ENCODE results near the gene CA12.
"Not testable (repeated sequence)": the region's sequence is repeated elsewhere in the genome, so short reads cannot be mapped to it uniquely, and the experiment has no call there.

Gene CA12

DNA sequence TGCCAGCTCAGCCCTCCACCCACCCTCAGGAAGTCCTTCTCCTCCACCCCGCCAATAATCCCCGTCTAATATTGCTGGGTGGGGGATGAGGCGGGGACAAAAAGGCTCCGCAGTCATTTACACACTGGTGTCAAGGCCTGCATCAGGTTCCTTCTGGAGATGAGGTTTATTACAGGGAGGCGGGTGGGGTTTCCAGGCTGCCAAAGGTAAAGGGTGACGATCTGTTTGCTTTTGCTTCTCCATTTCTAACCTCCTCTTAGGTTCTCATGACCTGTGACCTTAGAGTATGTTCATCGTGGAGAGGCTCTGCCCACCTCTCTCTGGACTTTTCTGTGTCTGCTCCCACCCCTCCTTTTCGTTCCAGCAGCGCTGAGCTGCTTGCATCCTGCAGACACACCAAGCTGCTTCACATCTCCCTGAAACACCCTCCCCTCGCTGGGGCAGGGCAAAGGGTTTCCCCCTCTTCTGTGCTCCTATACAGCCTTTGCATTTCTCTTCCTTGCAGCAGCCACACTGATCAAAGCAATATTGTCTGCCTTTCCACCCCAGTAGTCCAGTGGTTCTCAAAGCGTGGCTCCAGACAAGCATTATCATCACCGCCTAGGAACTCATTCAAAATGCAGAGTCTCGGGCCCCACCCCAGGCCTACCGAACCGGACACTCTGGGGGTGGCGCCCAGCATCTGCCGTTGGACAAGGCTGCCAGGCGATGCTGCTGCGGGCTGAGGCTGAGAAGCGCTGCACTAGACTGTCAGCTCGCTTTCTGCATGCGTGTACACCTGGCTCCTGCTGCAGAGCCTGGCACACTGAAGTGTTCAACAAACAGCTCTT, 26.6 kb downstream of the CA12 start:
- DNase-seq = peak in 1 of 2 experiments; percentile 14

DNA sequence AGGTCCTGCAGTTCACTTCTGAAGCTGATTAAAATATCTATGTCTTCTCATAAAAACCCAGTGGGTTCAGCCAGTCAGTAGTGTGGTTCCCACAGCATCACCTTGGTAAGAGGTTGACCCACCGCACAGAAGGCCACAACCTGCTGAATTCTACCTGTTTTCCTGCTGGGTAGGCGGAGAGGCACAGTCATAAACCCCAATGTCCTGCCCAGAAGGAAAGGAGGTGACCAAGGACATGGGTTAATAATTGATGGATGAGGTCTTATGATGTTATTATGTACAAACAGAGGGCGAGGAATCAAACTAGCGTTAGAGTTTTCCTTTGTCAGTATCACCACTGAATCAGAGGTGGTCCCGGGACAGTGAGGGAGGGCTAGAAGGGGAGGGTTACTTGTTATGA, 27.8 kb downstream of the CA12 start:
- no peak for DNase-seq

DNA sequence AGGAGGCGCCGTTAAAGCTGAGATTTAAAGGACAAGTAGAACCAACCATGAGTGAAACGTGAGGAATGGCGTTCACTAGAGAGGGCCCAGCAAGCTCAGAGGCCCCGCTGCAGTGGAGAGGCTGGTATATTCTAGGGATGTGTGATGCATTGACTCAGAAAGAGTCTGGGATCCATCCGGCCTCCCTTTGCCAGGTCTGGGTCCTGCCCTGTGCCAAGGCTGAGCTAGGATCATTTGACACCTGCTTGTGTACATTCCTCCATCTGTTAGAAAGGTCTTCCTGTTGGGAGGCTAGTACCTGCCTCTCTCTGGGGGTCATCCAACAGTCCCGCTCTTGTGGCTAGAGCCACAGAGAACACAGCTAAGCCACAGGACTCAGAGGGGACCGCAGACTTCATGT, 28.4 kb downstream of the CA12 start:
- no peak for DNase-seq

DNA sequence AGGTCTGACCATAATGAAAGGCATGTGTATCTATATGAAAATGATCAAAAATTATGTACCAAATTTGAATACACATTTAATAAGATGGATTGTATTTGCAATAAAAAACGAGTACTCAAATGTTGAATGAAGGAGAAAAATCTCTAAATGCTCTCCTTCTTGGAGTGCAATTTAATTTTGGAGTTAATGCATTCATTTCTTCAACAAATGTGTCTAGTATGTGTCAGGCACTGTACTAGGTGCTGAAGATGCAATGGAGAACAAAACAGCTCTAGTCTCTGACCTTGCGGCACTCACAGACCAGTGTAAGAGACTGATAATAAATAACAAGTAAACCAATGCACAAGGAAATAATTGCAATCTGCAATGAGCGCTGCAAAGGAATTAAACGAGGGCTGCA, 28.8 kb downstream of the CA12 start:
- DNase-seq = no peak

DNA sequence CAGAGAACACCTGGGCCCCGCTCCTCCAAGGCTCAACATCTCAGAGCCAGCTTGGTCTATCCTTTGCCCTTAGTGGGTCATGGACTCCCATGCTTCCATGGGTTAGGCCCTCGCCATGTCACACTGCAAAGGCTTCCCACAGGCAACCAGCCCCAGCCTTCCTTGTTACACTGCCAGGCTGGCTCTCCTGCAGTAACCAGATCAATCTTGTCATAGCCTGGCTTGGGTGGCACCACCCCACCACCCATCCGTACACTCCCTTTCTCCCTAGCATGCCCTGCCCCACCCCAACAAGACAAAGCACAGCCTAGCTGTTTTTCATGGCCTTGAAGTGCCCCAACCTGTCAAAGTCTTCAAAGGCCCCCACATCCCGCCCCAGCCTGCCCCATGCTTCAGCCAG, 30.5 kb downstream of the CA12 start:
- no peak for DNase-seq

DNA sequence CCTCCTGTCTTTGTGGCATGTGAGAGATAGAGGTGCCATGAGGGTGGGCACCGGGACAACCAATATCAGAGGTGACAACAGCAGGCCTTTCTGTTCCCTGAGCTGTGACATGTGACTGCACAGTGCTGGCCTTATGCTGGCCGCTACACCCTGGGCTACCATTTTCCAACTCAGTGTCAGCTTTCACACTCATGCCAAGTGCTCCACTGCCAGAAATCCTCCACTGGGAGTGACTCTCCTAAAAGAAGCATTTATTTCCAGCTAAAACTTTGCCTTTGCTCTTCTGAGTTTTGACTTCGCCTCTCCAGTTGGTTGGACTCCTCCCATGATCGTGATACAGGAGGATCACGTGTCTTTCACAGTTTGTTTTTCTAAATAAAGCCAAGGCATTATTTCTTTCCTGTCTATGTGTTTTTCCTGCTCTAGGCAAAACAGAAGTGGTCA, 31.4 kb downstream of the CA12 start:
- DNase-seq = no peak

DNA sequence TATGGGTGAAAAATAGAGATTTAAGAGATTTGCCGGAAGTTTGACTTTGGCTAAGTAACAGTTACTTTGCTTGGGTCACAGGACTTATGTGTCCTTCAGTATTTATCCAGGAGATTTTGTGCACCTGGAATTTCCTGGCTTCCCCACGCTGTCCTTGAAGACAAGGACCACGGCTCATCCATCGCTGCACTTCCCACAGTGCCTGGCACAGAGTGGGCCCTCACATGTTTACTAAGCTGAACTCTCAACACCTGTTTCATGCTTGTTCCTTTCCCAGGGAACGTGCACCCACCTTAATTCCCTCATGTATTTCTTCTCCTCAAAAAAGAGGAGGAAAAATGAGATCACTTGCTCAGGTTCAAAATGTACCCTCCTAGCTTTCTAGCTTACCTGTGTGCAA, 32.0 kb downstream of the CA12 start:
- no peak for DNase-seq

DNA sequence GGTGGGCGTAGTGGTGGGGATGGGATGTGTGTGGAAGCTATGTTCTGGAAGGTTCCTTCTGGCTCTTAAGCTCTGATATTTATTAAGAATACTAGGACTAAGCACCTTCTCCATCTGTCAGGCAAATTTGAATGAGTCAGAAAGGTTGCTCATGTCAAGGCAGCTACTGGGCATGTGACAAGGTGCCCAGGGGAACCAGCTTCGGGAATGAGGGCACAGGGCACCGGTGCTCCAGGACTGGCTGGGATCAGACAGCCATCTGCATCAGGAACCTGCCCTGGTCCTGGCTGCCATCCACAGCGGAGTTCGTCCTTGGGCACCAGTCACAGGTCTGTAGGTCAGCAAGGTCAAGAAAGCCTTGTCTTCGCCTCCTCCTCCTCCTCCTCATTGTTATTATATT, 32.5 kb downstream of the CA12 start:
- DNase-seq = no peak

DNA sequence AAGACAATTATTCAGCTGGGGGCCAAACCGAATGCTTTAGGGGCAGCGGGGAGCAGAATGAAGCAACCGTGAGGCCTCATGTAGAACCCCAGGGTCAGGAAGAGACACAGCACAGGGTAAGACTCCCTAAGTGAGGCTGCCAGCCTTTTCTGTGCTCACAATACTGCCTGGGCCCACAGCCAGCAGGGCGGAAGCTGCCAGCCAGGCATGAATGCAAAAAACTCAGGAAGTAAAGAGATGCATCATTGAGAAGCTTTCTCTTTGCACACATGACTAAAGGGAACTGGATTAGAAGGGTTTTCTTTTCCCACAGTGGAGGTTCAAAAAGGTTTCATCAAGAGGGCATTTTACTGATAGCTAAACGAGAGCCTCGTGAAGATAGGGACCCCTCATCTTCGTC, 33.3 kb downstream of the CA12 start:
- no peak for DNase-seq

DNA sequence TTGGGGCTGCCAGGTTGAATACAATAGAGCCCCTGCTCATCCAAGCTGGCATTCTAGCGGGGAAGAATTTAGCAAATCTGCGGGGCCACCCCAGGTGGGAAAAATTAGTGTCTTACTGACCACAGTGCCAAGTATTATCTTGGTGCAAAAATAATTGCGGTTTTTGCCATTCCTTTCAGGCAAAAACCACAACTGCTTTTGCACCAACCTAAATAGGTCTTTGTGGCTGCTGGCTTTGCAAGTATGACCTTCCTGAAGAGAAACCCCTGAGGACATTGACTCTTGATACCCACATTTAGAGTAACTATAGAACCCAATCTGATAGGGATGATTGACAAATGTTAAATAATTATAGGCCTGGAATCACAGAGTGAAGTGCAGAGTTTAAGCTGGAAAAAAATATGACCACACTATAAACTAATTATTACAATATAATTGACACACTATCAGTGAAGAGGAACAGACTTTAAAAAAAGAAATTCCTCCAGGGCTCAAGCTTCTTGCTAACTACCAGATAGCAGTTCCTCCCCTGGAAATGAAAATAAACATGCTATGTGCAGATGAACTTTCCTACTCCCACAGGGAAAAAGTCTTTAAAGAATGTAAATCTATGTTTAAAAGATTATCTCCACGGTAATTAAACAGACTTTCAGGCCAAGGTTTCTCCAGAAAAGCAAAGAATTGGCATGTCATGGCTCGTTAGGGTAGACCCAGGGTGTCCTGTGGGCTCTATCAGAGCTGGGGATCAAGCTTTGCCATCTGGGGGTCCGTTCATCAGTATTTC, 34.4 kb downstream of the CA12 start:
- no peak for DNase-seq

DNA sequence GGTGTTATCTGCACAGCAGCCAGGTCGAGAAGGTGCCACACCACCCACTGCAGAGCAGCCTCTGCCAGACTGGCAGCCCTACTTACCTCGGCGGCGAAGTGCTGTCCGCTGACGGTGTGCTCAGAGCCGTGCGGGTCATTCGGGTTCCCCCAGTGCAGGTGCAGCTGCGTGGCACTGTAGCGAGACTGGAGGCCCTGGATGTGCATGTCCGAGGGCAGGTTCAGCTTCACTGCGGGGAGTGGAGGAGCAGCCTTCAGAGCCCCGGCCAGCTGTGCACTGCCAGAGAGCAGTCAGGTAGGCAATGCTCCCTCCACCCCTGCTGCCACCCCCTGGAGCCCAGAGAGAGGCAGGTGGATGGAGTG, 36.3 kb downstream of the CA12 start:
- DNase-seq = no peak

DNA sequence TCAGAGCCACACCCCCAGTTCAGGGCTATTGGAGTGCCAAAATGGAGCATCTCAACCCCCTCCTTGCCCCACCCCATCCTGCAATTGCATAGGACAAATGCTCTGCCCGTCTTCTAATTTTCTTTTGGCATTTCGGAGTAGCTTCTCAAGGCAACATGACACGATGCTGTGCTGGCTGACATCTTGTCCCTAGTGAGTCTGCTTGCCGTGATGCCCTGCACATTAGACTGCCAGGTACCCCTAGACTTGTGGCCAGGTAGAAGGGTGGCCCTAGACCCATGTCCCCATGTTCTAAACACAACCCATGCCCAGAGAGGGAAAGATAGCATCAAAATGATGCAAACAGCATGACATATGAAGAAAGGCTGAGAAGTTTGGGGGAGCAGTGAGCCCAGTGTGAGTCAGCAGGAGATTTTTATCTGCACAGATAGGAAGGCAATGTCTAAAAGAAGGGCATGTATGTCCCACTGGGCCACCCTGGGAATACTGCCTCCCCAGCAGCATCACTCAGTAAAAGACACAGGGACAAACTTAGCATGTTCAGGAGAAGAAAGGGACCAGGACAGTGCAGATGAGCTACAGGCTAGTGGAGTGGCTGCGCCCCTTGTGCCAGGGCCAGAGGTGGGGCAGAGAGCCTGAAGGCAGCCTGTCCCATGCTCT, 36.8 kb downstream of the CA12 start:
- DNase-seq = no peak

DNA sequence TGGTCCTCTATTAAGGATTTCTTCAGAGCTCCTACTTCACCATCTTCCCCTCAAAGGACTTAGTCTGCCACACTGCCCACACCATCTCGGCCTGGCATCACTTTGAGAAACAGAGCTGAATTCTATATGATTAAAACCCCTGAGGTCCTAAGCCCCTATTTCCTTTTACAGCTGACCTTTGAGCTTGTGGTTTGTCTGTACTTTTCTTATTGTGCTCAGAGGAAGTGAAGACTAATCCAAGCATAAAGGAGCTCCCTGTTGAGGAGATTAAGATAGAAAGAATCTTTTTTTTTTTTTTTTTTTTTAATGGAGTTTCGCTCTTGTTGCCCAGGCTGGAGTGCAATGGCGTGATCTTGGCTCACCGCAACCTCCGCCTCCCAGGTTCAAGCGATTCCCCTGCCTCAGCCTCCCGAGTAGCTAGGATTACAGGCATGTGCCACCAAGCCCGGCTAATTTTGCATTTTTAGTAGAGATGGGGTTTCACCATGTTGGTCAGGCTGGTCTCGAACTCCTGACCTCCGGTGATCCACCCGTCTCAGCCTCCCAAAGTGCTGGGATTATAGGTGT, 38.6 kb downstream of the CA12 start:
- DNase-seq = not testable (repeated sequence)

DNA sequence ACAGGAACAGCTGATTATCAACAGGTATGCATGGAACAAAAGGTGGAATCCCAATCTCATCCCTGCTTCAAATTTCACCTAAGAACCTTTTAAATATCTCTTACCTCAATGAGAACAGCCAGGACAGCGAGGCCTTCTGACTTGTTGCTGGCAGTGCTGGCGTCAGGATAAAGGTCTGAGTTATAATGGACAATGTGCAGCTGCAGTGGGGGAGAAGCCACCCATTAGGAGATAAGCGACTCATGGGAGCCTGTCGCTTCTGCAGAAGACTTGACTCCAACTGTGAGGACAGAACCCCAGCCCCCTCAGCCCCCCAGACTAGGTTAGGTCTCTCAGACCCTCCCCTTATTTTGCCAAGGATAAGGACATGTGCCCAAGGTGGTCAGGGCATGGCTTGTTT, 39.7 kb downstream of the CA12 start:
- DNase-seq = no peak

DNA sequence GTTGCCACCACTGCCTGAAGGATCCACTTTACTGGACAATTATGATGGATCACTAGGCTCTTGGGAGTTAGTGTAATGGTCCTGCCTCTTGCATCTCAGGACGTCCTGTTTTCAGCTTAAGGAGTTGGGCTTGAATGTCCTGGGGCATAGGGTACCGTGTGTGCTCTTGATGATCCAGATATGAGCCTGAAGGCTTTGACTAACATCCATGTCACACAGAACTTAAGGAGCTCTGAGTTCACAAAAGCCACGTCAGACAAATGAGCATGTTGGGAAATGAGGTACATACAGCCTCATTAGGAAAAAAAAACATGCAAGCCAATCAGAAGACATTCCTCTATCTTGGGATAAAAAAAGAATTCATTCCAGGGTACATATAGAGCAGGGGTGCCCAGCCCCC, 40.8 kb downstream of the CA12 start:
- DNase-seq = no peak

DNA sequence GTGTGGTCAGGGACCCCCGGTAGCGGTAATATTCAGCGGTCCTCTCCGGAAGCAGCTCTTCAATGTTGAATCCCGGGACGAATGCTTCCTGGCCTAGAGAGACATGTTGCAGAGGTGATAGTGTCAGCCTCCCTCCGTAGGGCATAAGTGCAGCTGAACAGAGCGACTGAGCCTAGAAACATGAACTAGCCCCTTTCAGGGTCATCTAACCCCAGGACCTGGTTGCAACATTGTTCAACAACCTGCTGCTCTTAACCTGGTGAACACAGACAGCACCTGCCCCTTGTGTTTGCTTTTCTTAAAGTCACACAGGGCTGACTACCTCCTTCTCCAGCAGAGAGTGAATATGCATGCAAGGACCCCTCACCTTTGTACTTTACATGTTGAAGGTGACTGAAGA, 41.3 kb downstream of the CA12 start:
- DNase-seq = no peak

DNA sequence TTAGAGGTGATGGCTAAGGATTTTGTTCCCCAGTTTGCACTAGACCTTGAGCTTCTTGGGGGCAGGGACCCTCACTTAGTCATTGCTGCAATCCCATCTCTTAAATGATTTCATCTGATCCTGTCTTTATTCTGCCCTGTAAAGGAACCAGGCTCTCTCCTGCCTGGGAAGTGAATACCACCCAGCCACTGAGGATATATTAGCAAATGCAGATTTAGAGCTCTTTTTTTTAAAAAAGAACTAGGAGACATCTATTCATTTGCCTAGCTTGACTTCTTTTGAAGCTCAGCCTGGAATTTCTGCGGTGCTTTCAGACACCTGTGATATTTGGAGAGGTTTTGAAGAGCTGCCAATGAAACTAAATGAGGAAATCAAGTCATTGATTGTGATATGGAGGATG, 41.8 kb downstream of the CA12 start:
- no peak for DNase-seq

DNA sequence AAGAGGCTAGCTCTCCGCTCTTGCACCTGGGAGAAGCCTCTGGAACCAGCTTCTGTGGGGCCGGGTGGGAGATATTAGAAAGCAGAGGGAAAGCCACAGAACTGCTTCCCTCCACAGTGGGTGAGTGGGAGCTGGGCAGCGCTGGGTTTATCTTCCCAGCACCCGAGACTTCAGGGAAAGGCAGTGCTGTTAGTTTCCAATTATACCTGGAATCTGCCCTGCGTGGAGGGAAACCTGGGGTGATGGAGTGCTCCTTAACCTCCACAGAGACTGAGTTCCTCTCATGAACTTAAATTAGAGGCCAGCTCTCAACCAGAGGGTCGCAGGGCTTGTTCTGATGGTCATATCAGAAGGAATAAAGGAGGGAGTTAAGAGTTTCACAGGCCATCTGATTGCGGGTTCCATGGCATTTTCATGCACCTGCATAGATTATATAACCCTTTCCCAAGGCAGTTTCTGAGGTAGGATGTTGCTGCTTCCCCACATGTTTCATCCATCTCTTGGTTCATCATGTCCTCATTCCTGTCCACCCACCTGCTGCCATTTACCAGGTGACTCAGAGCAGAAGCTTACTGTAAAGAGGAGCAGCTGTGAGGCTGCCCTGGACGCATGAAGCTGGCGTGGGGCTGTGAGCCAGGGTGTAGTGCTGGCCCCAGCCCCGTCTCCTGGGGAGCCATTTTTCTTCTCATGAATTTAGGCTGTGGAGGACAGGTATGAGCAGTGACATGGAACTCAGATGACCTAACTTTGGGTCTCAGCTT, 42.5 kb downstream of the CA12 start:
- no peak for DNase-seq

DNA sequence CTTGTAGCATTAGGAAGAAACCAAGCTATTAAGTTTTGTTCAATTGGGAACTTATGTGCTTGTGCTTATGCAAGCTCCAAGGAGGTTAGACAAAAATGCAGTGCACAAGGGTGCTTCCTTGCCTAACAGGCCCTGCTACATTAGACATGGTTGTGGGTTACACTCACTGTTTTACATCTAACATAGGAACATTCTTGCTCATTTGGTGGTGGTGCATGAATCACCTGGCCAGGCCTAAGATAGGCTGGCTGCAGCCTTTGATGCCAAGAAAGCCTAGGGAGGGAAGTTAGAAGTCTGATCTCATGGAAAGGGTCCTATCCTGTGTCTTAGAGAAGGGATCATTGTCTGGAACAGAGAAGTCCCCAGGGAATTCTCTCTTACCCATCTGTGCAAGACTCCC, 43.5 kb downstream of the CA12 start:
- DNase-seq = no peak

DNA sequence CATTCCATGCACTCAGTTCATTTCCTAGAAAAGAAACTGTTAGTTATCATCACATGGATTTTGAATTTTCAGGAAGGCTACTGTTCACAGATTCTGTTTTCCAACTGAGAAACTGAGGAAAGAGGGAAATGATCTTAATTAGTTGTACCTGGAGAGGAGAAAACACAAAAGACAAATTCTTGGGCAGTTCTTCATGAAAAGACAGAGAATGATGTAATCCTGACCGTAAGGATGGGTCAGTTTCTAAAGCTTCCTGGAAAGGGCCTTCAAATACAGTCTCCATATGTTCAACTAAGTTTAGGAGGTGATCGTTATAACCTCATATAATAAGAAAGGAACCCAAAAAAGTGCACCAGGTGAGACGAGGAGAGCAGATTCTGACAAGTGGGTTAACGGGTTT, 44.6 kb downstream of the CA12 start:
- DNase-seq = no peak

DNA sequence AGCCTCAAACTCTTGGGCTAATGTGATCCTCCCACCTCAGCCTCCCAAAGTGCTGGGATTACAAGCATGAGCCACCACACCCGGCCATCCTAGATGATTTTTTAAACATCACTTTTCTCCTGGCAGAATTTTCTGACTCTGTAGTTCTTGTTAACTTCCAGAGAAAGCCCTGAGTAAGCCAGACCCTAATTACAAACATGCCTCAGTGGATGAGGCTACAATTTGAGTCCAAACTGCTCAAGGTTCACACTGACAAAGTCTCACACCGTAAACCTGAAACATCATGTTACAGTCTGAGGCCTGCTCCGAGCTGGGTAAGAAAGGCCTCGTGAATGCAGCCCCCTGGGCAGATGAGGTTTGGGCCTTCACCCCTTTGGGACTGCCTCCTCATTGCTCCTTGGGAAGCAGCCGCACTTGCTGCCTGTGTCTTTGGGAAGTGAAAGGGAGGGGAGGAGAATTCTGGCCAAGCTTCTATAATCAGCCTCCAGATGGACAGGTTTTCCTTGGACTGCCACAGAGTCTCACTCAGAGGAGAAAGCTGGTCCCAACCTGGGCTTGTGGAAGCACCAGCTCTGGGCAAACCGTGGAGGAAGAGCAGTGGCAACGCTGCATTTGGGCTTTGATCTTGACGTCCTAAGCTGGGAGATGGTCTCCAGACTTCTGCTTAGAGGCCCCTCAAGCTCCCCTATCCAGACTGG, 46.0 kb downstream of the CA12 start:
- DNase-seq = no peak

DNA sequence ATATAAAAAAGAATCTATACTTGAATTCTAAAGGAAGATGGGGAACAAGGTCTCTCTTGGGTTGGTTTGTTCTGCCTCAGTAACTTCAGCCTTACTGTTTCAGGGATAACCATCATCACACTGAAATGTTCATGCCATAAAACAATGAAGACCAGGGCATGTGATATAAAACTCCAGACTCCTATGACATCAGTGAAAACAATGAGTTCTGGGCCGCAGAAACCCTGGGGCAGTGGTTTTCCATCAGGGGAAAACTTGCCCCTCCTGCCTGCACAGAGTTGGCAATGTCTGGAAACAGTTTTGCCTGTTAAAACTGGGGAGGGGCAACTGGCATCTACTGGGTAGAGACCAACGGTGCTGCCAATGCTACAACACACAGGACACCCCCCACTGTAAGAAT, 46.8 kb downstream of the CA12 start:
- no peak for DNase-seq

Measured in NCI-H526 (cell line).